Loucy (cell line): ENCODE results near the gene KAT8.
"Not testable (repeated sequence)": the region's sequence is repeated elsewhere in the genome, so short reads cannot be mapped to it uniquely, and the experiment has no call there.

Experiments
- H2AFZ ChIP-seq: fragments of 200-600 bp; sonication (generic); 2 replicates; pipeline ENCODE4 v1.6.0; 2016; ENCODE audit warnings: antibody characterized with exemption, mild to moderate bottlenecking, low read length, moderate library complexity
- H3F3A ChIP-seq: fragments of 200-600 bp; 2 replicates; pipeline ENCODE4 v1.6.0; 2016; ENCODE audit warnings: antibody characterized with exemption, low read depth, mild to moderate bottlenecking
- H3K27me3 ChIP-seq: fragments of 200-600 bp; sonication (generic); 2 replicates; pipeline ENCODE4 v1.6.1; 2014; ENCODE audit warnings: low read length, mild to moderate bottlenecking; ENCODE audit not compliant: insufficient read depth, poor library complexity, severe bottlenecking
- H3K36me3 ChIP-seq: fragments of 200-600 bp; sonication (generic); 2 replicates; pipeline ENCODE4 v1.6.1; 2016; ENCODE audit warnings: low read length; ENCODE audit not compliant: insufficient read depth
- H3K4me1 ChIP-seq: fragments of 200-600 bp; sonication (generic); 2 replicates; pipeline ENCODE4 v1.5.1; 2014; ENCODE audit warnings: low read length, mild to moderate bottlenecking; ENCODE audit not compliant: insufficient read depth, poor library complexity, severe bottlenecking
- H3K4me2 ChIP-seq: fragments of 200-600 bp; sonication (generic); 2 replicates; pipeline ENCODE4 v1.6.0; 2014; ENCODE audit warnings: antibody characterized with exemption, low read length, low read depth, mild to moderate bottlenecking; ENCODE audit not compliant: poor library complexity, severe bottlenecking
- H3K4me3 ChIP-seq: fragments of 200-600 bp; sonication (generic); 2 replicates; pipeline ENCODE4 v1.5.1; 2014; ENCODE audit warnings: low read length, mild to moderate bottlenecking, mixed read lengths; ENCODE audit not compliant: poor library complexity, severe bottlenecking
- H3K79me2 ChIP-seq: fragments of 200-600 bp; sonication (generic); 2 replicates; pipeline ENCODE4 v1.6.1; 2014; ENCODE audit warnings: low read length; ENCODE audit not compliant: insufficient read depth
- H3K9ac ChIP-seq: fragments of 200-600 bp; sonication (generic); 2 replicates; pipeline ENCODE4 v1.6.0; 2014; ENCODE audit warnings: mild to moderate bottlenecking, low read depth, low read length, moderate library complexity; ENCODE audit not compliant: poor library complexity, severe bottlenecking
- H3K9me2 ChIP-seq: fragments of 200-600 bp; sonication (generic); replicated peaks from 2 replicates; pipeline ENCODE4 v1.6.1; 2016; ENCODE audit warnings: low read depth, low read length, mixed read lengths
- H3K9me3 ChIP-seq: fragments of 200-600 bp; sonication (generic); 2 replicates; pipeline ENCODE4 v1.6.1; 2014; ENCODE audit warnings: mild to moderate bottlenecking, antibody characterized with exemption, low read length, low read depth; ENCODE audit not compliant: insufficient read depth
- H4K20me1 ChIP-seq: fragments of 200-600 bp; sonication (generic); 2 replicates; pipeline ENCODE4 v1.6.0; 2014; ENCODE audit warnings: antibody characterized with exemption, low read length, mild to moderate bottlenecking; ENCODE audit not compliant: insufficient read depth, poor library complexity, severe bottlenecking
- CTCF ChIP-seq: fragments of 200-600 bp; sonication (generic); conservative IDR thresholded peaks from 2 replicates; pipeline ENCODE4 v1.5.1; 2014; ENCODE audit warnings: mild to moderate bottlenecking, antibody characterized with exemption, low read length
- EZH2phosphoT487 ChIP-seq: fragments of 200-600 bp; IDR thresholded peaks from 2 replicates; pipeline ENCODE4 v1.6.1; 2018; ENCODE audit warnings: antibody characterized with exemption, mild to moderate bottlenecking, moderate library complexity, borderline replicate concordance

Gene KAT8

GRCh38 chr16:31094424-31095120, 22.9 kb upstream of the KAT8 start, which contains the start of gene VKORC1:
VKORC1 (minus strand) TSS chr16:31094797; CDS start chr16:31094729, 68 bp downstream.
- Histone ChIP-seq H3K4me2 (peak within 1 kb of the TSS; percentile 90), H3K27me3 (no peaks in the 10 kb centered on the region), H3K9ac (peak within 1 kb of the TSS; percentile 89), H4K20me1 (peaks cover 14% of the 10 kb centered on the region), H3K36me3 (peaks cover 10% of the 10 kb centered on the region; the same call in 1 of the 2 replicates), H3K9me2 (no peaks in the 10 kb centered on the region), H3K4me1 (peaks cover 21% of the 10 kb centered on the region), H3F3A (no peaks in the 10 kb centered on the region), H3K79me2 (peaks cover 40% of the 10 kb centered on the region), H3K9me3 (no peaks in the 10 kb centered on the region), H2AFZ (peak within 1 kb of the TSS; percentile 91), H3K4me3 (peak within 1 kb of the TSS; percentile 94)
- TF ChIP-seq CTCF (no peak), EZH2phosphoT487 (no peak)

- no peaks in the 10 kb centered on the region for H4K20me1 ChIP-seq
- H3K36me3 ChIP-seq = no peaks in the 10 kb centered on the region
- no peaks in the 10 kb centered on the region for H3F3A ChIP-seq
- H2AFZ ChIP-seq = 0 out of 2 replicates have a peak overlapping the region, but pooled peaks have one; percentile 15
- H3K27me3 ChIP-seq = no peaks in the 10 kb centered on the region
- H3K79me2 ChIP-seq = no peaks in the 10 kb centered on the region
- no peak overlapping the region for H3K9ac ChIP-seq
- no peak for TF ChIP-seq CTCF
- no peak overlapping the region for H3K4me3 ChIP-seq
- H3K9me2 ChIP-seq = no peaks in the 10 kb centered on the region
- H3K4me2 ChIP-seq = no peak overlapping the region
- H3K9me3 ChIP-seq = no peaks in the 10 kb centered on the region
- no peaks in the 10 kb centered on the region for H3K4me1 ChIP-seq
Measured at GRCh38 chr16:31099860-31100638, 17.4 kb upstream of the KAT8 start.

DNA sequence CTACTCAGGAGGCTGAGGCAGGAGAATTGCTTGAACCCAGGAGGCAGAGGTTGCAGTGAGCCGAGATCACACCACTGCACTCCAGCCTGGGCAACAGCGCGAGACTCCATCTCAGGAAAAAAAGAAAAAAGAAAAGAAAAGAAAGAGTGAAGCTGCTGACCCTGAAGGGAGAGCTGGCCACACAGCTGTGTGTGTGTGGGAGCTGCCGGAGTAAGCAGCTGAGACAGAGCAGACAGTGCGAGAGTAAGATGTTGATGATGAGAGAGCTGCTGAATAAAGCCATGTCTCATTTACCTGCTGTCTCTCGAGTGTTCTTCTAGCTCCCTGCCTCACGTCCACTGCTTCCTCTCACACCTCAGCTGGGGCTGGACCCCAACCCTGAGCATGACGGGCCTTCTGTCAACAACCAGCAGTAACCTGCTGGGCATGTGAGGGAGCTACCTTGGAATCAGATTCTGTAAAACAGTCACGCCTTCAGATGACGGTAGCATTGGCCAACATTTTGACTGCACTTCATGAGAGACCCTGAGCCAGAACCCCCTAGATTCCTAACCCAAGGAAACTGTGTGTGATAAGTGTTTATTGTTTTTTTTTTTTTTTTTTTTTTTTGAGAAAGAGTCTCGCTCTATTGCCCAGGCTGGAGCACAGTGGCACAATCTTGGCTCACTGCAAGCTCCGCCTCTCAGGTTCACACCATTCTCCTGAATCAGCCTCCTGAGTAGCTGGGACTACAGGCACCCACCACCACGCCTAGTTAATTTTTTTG, 16.4 kb upstream of the KAT8 start:
- not testable (repeated sequence) for H3F3A ChIP-seq, H3K36me3 ChIP-seq, H4K20me1 ChIP-seq, H2AFZ ChIP-seq, H3K9me2 ChIP-seq, H3K79me2 ChIP-seq, H3K4me3 ChIP-seq, H3K27me3 ChIP-seq, H3K9ac ChIP-seq, H3K4me1 ChIP-seq, H3K4me2 ChIP-seq, H3K9me3 ChIP-seq
